Duodenal mucosa (tissue), 2 donors: ENCODE measurements around the gene TBC1D1.

Source experiments
- H3K27ac ChIP-seq: one replicate; pipeline ENCODE4 v1.7.0; 2013; ENCODE audit warnings: low read depth, low read length
- H3K27me3 ChIP-seq, 2 donors: one replicate each; pipeline ENCODE4 v1.7.0; 2013; ENCODE audit warnings: low read length in 2 of 2, control low read depth in 1 of 2; ENCODE audit not compliant: insufficient read depth in 2 of 2, control insufficient read depth in 1 of 2
- H3K36me3 ChIP-seq, 2 donors: one replicate each; pipeline ENCODE4 v1.7.0; 2013; ENCODE audit warnings: low read length in 2 of 2, control low read depth in 1 of 2; ENCODE audit not compliant: insufficient read depth in 2 of 2, control insufficient read depth in 1 of 2
- H3K4me1 ChIP-seq, 2 donors: one replicate each; pipeline ENCODE4 v1.7.0; 2013; ENCODE audit warnings: low read length in 2 of 2, control low read depth in 1 of 2; ENCODE audit not compliant: insufficient read depth in 2 of 2, control insufficient read depth in 1 of 2
- H3K4me3 ChIP-seq, 2 donors: one replicate each; pipeline ENCODE4 v1.7.0; 2013; ENCODE audit warnings: low read length in 2 of 2, low read depth in 1 of 2
- H3K9ac ChIP-seq, 2 donors: one replicate each; pipeline ENCODE4 v1.7.0; 2013; ENCODE audit warnings: low read length in 2 of 2, low read depth in 1 of 2
- H3K9me3 ChIP-seq, 2 donors: one replicate each; pipeline ENCODE4 v1.7.0; 2013; ENCODE audit warnings: low read length in 2 of 2, control low read depth in 1 of 2; ENCODE audit not compliant: control insufficient read depth in 1 of 2

The TBC1D1 gene

DNA sequence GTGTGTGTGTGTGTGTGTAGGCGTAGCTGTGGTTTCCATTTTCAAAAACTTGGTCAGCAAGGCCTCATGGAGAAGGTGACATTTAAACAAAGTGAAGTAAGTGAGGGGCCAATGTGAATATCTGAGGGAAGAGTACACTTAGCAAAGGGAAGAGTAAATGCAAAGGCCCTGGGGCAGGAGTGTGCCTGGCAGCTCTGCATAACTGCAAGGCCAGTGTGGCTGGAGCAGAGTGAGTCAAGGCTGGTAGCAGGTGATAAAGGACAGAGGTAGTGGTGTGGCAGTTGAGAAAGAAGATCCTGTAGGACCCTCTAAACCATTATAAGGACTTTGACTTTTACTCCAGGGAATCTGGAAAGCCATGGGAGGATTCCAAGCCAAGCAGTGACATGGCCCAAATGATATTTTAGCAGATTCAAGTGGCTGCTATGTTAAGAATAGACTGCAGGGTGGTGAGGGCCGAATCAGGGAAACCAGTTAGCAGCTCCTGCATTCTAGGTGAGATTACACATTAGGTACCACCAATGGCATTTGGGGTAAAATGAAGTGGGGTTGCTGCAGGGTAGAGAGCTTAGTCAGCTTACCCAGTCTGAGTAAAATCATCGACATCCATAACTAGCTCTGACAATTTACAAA lies 5.9 kb upstream of the TBC1D1 start:
- Histone ChIP-seq H3K4me1 (peaks cover 7 to 13% of the 10 kb centered on the region in 2 donors), H3K27me3 (peaks cover 2 to 3% of the 10 kb centered on the region in 2 donors), H3K27ac (no peak overlapping the region), H3K4me3 (no peak overlapping the region), H3K9ac (no peak overlapping the region), H3K9me3 (no peaks in the 10 kb centered on the region), H3K36me3 (no peaks in the 10 kb centered on the region)

DNA sequence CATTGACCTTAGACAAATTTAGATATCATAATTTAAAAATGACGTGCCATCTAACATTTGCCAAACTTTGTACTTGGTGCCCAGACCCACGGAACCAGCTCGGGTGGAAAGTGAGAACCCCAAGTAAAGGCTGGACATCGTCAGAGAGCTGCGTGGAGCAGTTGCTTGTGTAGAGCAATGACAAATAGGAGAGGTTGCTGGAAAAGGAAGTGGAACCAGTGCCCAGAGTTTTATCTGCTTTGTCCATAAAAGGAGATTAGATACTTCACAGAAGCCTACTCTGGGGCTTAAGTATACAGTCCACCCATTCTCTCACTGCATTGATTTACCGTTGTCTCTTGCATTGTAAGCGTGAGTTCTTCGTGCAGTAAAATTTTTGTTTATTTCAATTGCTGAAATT lies 5.4 kb upstream of the TBC1D1 start:
- Histone ChIP-seq H3K4me3 (no peak overlapping the region), H3K9me3 (no peaks in the 10 kb centered on the region), H3K27me3 (peaks cover 6 to 8% of the 10 kb centered on the region in 2 donors), H3K9ac (no peak overlapping the region), H3K36me3 (no peaks in the 10 kb centered on the region), H3K27ac (no peak overlapping the region), H3K4me1 (peaks cover 13 to 16% of the 10 kb centered on the region in 2 donors)

DNA sequence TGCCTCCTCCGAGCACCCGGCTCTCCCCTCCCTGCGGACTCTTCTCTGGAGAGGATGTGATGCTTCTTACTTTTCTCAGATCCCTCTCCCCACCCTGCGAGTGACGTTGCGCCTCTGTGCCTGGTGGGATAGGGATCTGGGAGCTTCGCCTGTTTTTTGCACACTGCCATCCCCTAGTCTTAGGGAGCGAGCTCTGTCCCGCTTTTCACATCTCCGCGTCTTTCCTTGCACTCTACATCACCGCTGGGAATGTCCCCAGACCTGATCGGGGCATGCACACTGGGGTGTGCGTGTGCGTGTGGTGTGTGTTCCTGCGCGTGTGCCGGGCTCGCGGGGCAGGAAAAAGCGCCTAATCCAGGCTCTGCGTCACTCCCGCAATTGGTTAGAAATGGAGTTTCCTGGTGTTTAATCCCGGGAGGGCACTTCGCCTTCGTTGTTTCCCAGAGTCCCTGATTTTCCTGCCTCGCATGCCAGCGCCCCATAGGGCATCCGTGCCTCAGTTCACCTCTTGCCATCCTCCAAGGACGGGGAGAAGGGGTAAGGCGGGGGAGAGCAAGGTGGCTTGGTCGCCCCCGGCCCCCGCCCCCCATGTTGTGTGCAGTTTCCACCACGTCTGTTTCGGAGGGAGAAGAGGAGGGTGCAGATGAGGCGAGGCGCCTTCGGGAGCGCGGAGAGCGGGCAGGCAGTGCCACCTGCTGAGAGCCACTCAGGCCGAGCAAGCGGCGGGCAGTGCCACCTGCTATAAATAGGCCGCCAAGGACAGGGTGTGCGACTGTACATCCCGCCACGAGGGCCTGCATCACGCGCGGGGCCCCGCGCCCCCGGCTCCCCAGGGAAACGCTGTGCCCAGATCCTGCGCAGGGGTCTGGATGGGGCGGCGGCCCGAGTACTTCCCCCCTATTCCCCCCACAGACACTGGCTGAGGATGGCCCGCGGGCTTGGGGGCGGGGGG lies 759 bp upstream of the TBC1D1 start:
- H3K4me3 ChIP-seq, result peak overlapping the region; percentile 68 to 84
- no peaks in the 10 kb centered on the region for H3K36me3 ChIP-seq
- H3K27ac ChIP-seq, result peak overlapping the region; percentile 58
- H3K4me1 ChIP-seq, result peaks cover 18 to 21% of the 10 kb centered on the region in 2 donors
- H3K9me3 ChIP-seq, result no peaks in the 10 kb centered on the region
- peaks cover 6 to 8% of the 10 kb centered on the region in 2 donors for H3K27me3 ChIP-seq
- H3K9ac ChIP-seq, result peak overlapping the region; percentile 41 to 48

DNA sequence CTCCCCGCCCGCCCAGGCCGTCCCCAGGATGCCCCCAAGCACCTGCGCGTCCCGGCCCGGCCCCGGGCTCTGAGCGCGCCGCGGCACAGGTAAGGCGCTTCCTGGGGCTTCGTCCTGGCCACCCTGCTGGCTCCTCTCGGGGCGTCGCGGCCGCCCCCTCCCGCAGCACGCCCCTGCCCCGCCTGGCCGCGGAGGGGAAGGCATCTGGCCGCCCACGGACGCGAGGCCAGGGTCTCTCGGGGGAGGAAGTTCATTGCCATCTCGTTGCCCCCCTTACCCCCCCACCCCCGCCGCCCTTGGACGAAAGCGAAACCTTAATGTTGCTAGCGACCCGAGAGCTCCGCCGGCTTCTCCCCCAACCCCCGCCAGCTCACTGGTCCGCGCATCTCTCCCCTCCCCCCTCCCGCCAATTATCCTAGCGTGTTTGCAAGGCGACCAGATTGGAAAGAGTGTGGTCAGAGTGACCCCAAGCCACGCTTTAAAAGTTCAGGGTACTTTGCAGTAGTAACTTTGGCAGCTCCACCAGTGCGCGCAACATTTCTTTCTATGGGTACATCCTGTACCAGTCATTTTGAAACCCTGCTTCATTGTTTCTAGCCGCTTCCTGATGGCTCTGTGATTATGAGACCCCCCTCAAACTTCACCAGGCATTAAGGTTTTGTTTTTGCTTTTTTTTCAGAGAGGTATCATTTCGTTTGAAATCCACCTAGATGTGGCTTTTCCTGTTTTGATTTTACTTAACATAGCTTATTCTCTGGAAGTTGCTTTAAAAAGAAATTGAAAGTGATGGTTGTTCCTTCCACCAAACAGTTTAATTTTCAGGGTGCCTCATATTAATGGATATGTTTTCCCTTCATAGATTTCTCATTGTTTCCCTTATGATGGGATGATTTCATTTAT lies 626 bp downstream of the TBC1D1 start:
- Histone ChIP-seq H3K36me3 (no peaks in the 10 kb centered on the region), H3K9ac (peak overlapping the region; percentile 25 to 50), H3K4me1 (peaks cover 10 to 16% of the 10 kb centered on the region in 2 donors), H3K4me3 (peak overlapping the region; percentile 68 to 84), H3K27ac (peak overlapping the region; percentile 58), H3K27me3 (peaks cover 6 to 8% of the 10 kb centered on the region in 2 donors), H3K9me3 (no peaks in the 10 kb centered on the region)

DNA sequence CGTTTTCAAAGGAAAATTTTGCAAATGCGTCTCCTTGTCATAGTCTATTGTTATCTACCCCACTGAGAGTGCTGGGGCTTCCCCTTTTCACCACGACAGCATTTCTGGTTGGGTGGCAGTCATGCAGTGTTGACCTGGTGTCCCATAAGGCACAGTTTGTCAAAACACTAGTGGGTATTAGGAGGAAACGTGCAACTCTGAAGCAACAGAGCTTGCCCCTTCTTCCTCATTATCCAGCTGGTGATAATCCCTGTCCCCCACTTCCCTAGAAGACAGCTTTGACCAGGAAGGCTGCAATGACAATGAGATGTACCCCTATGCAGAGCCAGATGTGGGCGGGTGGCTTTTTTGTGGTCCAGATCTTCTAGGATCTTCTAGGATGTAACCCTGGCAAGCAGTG lies 1.8 kb downstream of the TBC1D1 start:
- H3K4me3 ChIP-seq, result peak overlapping the region in 1 of 2 donors; percentile 29
- H3K36me3 ChIP-seq, result no peaks in the 10 kb centered on the region
- H3K27me3 ChIP-seq, result peaks cover 6 to 8% of the 10 kb centered on the region in 2 donors
- H3K27ac ChIP-seq, result no peak overlapping the region
- no peak overlapping the region for H3K9ac ChIP-seq
- H3K9me3 ChIP-seq, result no peaks in the 10 kb centered on the region
- peaks cover 10 to 16% of the 10 kb centered on the region in 2 donors for H3K4me1 ChIP-seq

DNA sequence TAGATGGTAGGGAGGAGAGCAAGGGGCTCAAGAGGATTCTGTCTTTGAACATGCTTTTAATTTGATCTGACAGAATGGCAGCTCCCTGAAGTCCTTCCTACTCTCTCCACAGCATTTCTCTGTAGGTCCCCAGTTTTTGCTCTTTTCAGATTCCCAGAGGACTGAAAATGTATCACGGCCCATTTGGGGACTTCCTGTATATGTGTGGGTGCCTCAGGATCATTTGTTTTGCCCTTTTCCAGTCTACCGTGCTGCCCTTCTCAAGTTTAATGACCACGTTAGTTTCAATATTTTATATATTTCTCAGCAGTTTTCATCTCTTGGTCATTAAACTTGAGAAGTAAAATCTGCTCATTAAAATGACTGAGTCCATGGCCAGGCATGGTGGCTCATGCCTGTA lies 2.3 kb downstream of the TBC1D1 start:
- no peak overlapping the region for H3K27ac ChIP-seq
- peaks cover 10 to 16% of the 10 kb centered on the region in 2 donors for H3K4me1 ChIP-seq
- H3K36me3 ChIP-seq, result no peaks in the 10 kb centered on the region
- H3K4me3 ChIP-seq, result no peak overlapping the region
- no peak overlapping the region for H3K9ac ChIP-seq
- H3K9me3 ChIP-seq, result no peaks in the 10 kb centered on the region
- peaks cover 6 to 8% of the 10 kb centered on the region in 2 donors for H3K27me3 ChIP-seq

DNA sequence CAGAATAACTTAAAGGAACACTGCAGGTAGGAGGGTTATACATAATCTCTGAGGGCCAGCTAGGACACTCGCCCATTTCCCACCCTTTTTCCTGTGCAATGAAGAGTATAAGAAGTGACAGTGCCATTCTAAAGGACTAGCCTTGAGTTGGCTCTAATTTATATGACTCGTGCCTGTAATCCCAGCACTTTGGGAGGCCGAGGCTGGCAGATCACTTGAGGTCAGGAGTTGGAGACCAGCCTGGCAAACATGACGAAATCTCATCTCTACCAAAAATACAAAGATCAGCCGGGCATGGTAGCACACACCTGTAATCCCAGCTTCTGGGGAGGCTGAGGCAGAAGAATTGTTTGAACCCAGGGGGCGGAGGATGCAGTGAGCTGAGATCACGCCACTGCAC lies 4.4 kb downstream of the TBC1D1 start:
- Histone ChIP-seq H3K4me1 (peaks cover 6 to 11% of the 10 kb centered on the region in 2 donors), H3K27me3 (peaks cover under 1 to 2% of the 10 kb centered on the region in 2 donors), H3K36me3 (no peaks in the 10 kb centered on the region), H3K27ac (no peak overlapping the region), H3K9ac (no peak overlapping the region), H3K4me3 (no peak overlapping the region), H3K9me3 (no peaks in the 10 kb centered on the region)

DNA sequence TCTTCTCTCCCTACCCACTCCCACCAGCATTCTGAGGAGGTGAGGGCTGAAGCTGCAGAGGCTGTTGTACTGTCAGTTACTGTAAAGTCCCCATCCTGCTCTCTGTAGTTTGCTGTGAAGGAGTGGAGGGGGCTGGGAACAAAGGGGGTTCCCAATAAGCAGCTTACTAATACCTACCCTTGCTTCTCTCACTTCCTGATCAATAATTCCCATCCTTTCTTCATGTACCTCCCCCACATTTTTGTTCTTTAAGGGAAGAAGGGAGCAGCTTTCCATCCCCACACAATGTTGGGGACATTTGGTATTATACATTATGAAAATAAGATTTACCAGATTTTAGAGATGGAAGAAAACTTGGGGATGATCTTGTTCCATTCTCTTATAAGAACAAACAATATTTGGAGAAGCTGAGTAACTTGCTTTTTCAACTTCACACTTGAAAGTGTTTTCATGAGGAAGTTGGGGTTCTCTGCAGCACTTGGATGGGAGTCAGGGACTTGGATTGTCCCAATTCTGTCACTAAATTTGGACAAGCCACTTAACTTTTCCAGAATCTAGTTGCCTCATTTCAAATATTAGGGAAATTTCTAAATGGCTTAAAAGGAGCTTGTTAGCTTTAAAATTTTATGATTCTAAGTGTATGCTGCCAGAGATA lies 5.4 kb downstream of the TBC1D1 start:
- no peaks in the 10 kb centered on the region for H3K9me3 ChIP-seq
- no peak overlapping the region for H3K27ac ChIP-seq
- H3K4me1 ChIP-seq, result peaks cover 6 to 8% of the 10 kb centered on the region in 2 donors
- no peaks in the 10 kb centered on the region for H3K27me3 ChIP-seq
- H3K36me3 ChIP-seq, result no peaks in the 10 kb centered on the region
- H3K4me3 ChIP-seq, result no peak overlapping the region
- H3K9ac ChIP-seq, result no peak overlapping the region

DNA sequence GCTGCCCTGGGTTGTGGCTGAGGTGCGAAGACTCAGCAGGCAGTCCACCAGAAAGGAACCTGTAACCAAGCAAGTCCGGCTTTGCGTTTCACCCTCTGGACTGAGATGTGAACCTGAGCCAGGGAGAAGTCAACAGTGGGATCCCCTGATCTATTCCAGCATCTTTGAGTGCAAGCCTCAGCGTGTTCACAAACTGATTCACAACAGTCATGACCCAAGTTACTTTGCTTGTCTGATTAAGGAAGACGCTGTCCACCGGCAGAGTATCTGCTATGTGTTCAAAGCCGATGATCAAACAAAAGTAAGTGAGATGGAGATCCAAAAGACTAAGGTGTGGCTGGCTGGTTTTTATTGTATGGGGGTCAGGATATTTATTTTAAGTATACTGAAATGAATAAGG lies 11.3 kb downstream of the TBC1D1 start:
- peaks cover 0 to 5% of the 10 kb centered on the region in 2 donors for H3K4me1 ChIP-seq
- H3K9me3 ChIP-seq, result no peaks in the 10 kb centered on the region
- no peaks in the 10 kb centered on the region for H3K27me3 ChIP-seq
- no peak overlapping the region for H3K9ac ChIP-seq
- no peaks in the 10 kb centered on the region for H3K36me3 ChIP-seq
- no peak overlapping the region for H3K27ac ChIP-seq
- no peak overlapping the region for H3K4me3 ChIP-seq
